Activated CD4-positive, alpha-beta T cell treated with anti-CD3 and anti-CD28 coated beads, Interleukin-2, amount 50 U/mL, for 16 hours (primary cell): ENCODE results near the gene TP53BP1.
A peak's percentile ranks its signal among the peaks of the same experiment; 100 is the strongest.
"Not testable (repeated sequence)": the region's sequence is repeated elsewhere in the genome, so short reads cannot be mapped to it uniquely, and the experiment has no call there.

Experiments
- DNase-seq: peaks from one replicate; pipeline ENCODE4 v3.0.0-alpha.2; 2020

TP53BP1 gene

GRCh38 chr15:43406808-43407207 is 86.1 kb downstream of the TP53BP1 start:
- DNase-seq, result no peak

GRCh38 chr15:43406189-43406588 is 86.8 kb downstream of the TP53BP1 start:
- DNase-seq, result no peak

GRCh38 chr15:43404130-43404529 is 88.8 kb downstream of the TP53BP1 start:
- DNase-seq, result no peak

GRCh38 chr15:43403616-43404015 is 89.3 kb downstream of the TP53BP1 start:
- DNase-seq, result no peak

- DNase-seq, result no peak
Measured at GRCh38 chr15:43402255-43402654, 90.7 kb downstream of the TP53BP1 start.

- not testable (repeated sequence) for DNase-seq
Measured at GRCh38 chr15:43393592-43393991, 99.4 kb downstream of the TP53BP1 start.

- no peak for DNase-seq
Measured at GRCh38 chr15:43390723-43391122, 102.2 kb downstream of the TP53BP1 start.

GRCh38 chr15:43383070-43383469 is 109.9 kb downstream of the TP53BP1 start:
- DNase-seq, result no peak

- no peak for DNase-seq
Measured at GRCh38 chr15:43382310-43382709, 110.6 kb downstream of the TP53BP1 start.

GRCh38 chr15:43378601-43379000 is 114.4 kb downstream of the TP53BP1 start:
- DNase-seq, result no peak

GRCh38 chr15:43376017-43376705 is 116.8 kb downstream of the TP53BP1 start:
- DNase-seq, result peak; percentile 49

- DNase-seq, result peak; percentile 87
Measured at GRCh38 chr15:43370975-43371974, 121.7 kb downstream of the TP53BP1 start, which contains the start of the genes TUBGCP4 and ZSCAN29. TUBGCP4 (plus strand) TSS chr15:43371101; CDS start chr15:43371355, 254 bp downstream. ZSCAN29 (minus strand) TSS chr15:43371043; CDS start chr15:43369913, 1,130 bp downstream.

- no peak for DNase-seq
Measured at GRCh38 chr15:43370310-43370974, 122.5 kb downstream of the TP53BP1 start.

GRCh38 chr15:43361313-43361903 is 131.5 kb downstream of the TP53BP1 start:
- DNase-seq, result no peak

- DNase-seq, result no peak
Measured at GRCh38 chr15:43360821-43361220, 132.1 kb downstream of the TP53BP1 start.
